Kidney (tissue), 14 donors: Measurements from ENCODE around the gene CCDC136. TPM values are rescaled to one million over a fixed set of nuclear protein-coding genes. Genes with fewer than 3 reads are reported as not detected.
A peak's percentile ranks its signal among the peaks of the same experiment; 100 is the strongest.

Experiments used
- DNase-seq, 5 donors: peaks; one replicate each; pipeline ENCODE4 v3.0.0-alpha.2; 2013 to 2020
- FAIRE-seq: peaks from 2 replicates; lab custom pipeline; 2012; peaks lifted over from hg19 to GRCh38; lab: Jason Lieb, UNC
- H3K27ac ChIP-seq, 2 donors: one replicate each; pipeline ENCODE4 v1.7.0; 2013; ENCODE audit warnings: low read depth in 2 of 2, low read length in 2 of 2, inconsistent platforms in 1 of 2
- H3K27me3 ChIP-seq: one replicate; pipeline ENCODE4 v1.7.1; 2013; ENCODE audit warnings: low read length, inconsistent platforms; ENCODE audit not compliant: control insufficient read depth, insufficient read depth
- H3K36me3 ChIP-seq, 3 donors: one replicate each; pipeline versions ENCODE4 v1.7.0 to v1.7.1; 2013; ENCODE audit warnings: low read length in 3 of 3, control low read depth in 1 of 3, inconsistent platforms in 1 of 3; ENCODE audit not compliant: insufficient read depth in 3 of 3, control insufficient read depth in 2 of 3
- H3K4me1 ChIP-seq, 3 donors: one replicate each; pipeline versions ENCODE4 v1.7.0 to v1.7.1; 2013; ENCODE audit warnings: low read length in 3 of 3, inconsistent platforms in 1 of 3, low read depth in 1 of 3; ENCODE audit not compliant: control insufficient read depth in 2 of 3, insufficient read depth in 2 of 3
- H3K4me3 ChIP-seq, 3 donors: one replicate each; pipeline versions ENCODE4 v1.7.0 to v1.8.1; 2013; ENCODE audit warnings: low read length in 3 of 3, control low read depth in 1 of 3, inconsistent platforms in 1 of 3
- H3K9ac ChIP-seq, 3 donors: one replicate each; pipeline versions ENCODE4 v1.7.0 to v1.7.1; 2013; ENCODE audit warnings: low read length in 3 of 3, control low read depth in 1 of 3, inconsistent platforms in 1 of 3
- H3K9me3 ChIP-seq, 3 donors: one replicate each; pipeline versions ENCODE4 v1.7.0 to v1.7.1; 2013; ENCODE audit warnings: low read length in 3 of 3, control low read depth in 1 of 3, inconsistent platforms in 1 of 3; ENCODE audit not compliant: control insufficient read depth in 2 of 3, insufficient read depth in 1 of 3
- intact Hi-C: fragments of 100-400 bp; cut with DNase I; formaldehyde crosslinking; loops from one replicate; pipeline ENCODE4 v1.11.1; 2022
- polyA plus RNA-seq: library from polyadenylated mRNA; stranded (reverse); fragments of 350-450 nt; fragmentation: Illumina TruSeq; extraction: RNeasy Lipid Tissue Mini Kit (QIAGEN cat#74804); gene quantifications from one replicate; pipeline ENCODE4 v1.2.3, GENCODE V29; 2014; ENCODE audit warnings: low read depth, low replicate concordance; ENCODE audit not compliant: insufficient read depth
- total RNA-seq: library from RNA; stranded (reverse); fragmentation: NEBNext Ultra II Directional; extraction: Animal tissue kit (Norgen Biotek cat#: 25700); gene quantifications from one replicate; pipeline ENCODE4 v1.2.1, GENCODE V29; 2021
- TF ChIP-seq, protein P1 (sequence below): IDR thresholded peaks from 3 replicates; pipeline ENCODE4 v1.5.1; 2012; ENCODE audit warnings: mild to moderate bottlenecking, moderate library complexity, borderline replicate concordance; ENCODE audit not compliant: insufficient read depth; ENCODE audit errors: extremely low read depth
- donor health status: control.
- donor health status: control.
- donor health status: control.
- donor health status: control.
- donor health status: control.
- donor health status: DM: yes; HTN: yes; CAD: no.
- donor health status: Normal renal cell carcinoma (clear cell type).

CCDC136 gene
- total and polyA plus RNA-seq, 2 donors from 2014 or later = 1.4 to 4.2 TPM

DNA sequence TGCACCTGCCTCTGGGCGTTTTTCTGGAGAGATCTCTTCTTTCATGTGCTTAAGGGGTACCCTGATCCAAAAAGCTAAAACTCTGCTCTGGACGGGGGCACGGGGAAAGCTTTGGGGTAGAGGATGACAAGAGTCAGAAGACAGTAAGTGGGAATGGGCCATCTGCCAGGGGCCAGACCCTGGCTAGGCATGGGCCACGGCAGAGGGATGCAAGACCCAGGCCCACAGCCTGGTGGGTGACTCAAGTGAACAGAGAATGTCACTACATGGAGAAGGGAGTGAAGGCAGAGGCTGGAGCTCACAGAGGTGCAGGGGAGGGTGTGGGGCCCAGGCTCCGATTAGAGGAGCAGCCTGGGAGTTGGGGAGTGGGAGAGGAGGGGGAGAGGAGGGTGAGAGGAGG is 53.7 kb downstream of the CCDC136 start:
- intact Hi-C loops = no loop called here
- Histone ChIP-seq H3K27me3 (no peaks in the 10 kb centered on the region), H3K27ac (no peak overlapping the region), H3K9ac (no peak overlapping the region), H3K4me3 (no peak overlapping the region), H3K36me3 (no peaks in the 10 kb centered on the region), H3K4me1 (peaks cover 0 to 3% (median 0%) of the 10 kb centered on the region in 3 donors), H3K9me3 (no peaks in the 10 kb centered on the region)
- TF ChIP-seq, protein P1, sequence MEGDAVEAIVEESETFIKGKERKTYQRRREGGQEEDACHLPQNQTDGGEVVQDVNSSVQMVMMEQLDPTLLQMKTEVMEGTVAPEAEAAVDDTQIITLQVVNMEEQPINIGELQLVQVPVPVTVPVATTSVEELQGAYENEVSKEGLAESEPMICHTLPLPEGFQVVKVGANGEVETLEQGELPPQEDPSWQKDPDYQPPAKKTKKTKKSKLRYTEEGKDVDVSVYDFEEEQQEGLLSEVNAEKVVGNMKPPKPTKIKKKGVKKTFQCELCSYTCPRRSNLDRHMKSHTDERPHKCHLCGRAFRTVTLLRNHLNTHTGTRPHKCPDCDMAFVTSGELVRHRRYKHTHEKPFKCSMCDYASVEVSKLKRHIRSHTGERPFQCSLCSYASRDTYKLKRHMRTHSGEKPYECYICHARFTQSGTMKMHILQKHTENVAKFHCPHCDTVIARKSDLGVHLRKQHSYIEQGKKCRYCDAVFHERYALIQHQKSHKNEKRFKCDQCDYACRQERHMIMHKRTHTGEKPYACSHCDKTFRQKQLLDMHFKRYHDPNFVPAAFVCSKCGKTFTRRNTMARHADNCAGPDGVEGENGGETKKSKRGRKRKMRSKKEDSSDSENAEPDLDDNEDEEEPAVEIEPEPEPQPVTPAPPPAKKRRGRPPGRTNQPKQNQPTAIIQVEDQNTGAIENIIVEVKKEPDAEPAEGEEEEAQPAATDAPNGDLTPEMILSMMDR = no peak
- peak in 1 of 5 donors; percentile 59 for DNase-seq
- FAIRE-seq = no peak

DNA sequence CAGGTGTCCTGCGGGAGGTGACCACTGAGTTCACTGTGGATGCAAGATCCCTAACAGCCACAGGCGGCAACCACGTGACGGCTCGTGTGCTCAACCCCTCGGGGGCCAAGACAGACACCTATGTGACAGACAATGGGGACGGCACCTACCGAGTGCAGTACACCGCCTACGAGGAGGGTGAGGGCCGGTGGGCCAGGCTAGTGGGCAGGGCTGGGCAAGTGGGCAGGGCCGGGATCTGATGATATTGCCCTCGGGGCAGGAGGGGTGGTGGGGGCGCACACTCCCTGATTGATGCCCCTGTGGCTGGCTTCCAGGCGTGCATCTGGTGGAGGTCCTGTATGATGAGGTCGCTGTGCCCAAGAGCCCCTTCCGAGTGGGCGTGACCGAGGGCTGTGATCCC is 54.2 kb downstream of the CCDC136 start:
- no peak for FAIRE-seq
- DNase-seq = peak in 1 of 5 donors; percentile 70
- no peaks in the 10 kb centered on the region for H3K36me3 ChIP-seq

DNA sequence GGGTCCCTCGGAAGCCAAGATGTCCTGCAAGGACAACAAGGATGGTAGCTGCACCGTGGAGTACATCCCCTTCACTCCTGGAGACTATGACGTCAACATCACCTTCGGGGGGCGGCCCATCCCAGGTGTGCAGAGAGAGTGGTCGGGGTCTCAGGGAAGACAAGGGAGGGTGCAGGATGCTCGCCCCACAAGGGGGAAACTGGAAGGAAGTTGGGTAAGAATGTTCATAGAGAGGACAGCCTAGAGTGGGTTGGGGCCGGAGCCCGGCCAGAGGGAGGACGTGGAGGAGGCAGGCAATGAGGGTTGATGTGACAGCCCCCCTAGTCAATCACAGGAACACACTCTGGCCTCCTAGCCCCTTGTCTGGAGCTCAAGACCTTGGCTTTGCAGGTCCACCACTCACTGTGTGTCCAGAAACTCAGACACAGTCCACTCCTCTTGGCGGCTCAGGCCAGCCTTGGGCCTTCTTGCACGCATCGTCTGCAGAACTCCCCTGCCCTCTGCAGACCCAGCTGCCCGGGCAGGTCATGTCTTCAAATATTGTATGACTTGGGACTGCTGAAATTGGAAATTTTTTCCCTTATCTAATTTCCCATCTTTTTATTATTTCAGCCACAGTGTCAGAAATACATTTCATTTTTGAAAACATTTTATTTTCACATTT is 55.1 kb downstream of the CCDC136 start:
- intact Hi-C loops = no loop called here
- peak in 1 of 5 donors; percentile 51 for DNase-seq
- no peak overlapping the region for H3K27ac ChIP-seq
- H3K36me3 ChIP-seq = no peaks in the 10 kb centered on the region
- H3K9ac ChIP-seq = no peak overlapping the region
- no peak for FAIRE-seq
- TF ChIP-seq, protein P1 = no peak
- H3K4me1 ChIP-seq = peaks cover 0 to 5% (median 0%) of the 10 kb centered on the region in 3 donors
- H3K9me3 ChIP-seq = no peaks in the 10 kb centered on the region
- no peak overlapping the region for H3K4me3 ChIP-seq
- H3K27me3 ChIP-seq = no peaks in the 10 kb centered on the region

More for the DNA sequence above, 54.2 kb downstream of the CCDC136 start:
- no peak overlapping the region for H3K4me3 ChIP-seq
- no peaks in the 10 kb centered on the region for H3K27me3 ChIP-seq
- intact Hi-C loops = no loop called here
- H3K9me3 ChIP-seq = no peaks in the 10 kb centered on the region
- no peak overlapping the region for H3K27ac ChIP-seq
- peaks cover 0 to 5% (median 0%) of the 10 kb centered on the region in 3 donors for H3K4me1 ChIP-seq
- no peak overlapping the region for H3K9ac ChIP-seq
- TF ChIP-seq, protein P1 = no peak
